Measurements from ENCODE around the gene YPEL2. TPM values are rescaled to one million over a fixed set of nuclear protein-coding genes. Genes with fewer than 3 reads are reported as not detected.
"Not testable (repeated sequence)": the region's sequence is repeated elsewhere in the genome, so short reads cannot be mapped to it uniquely, and the experiment has no call there.

The YPEL2 gene
- total RNA-seq, 1 experiment from 2014 or later, result 0.98 TPM

- Mint-ChIP-seq H3K27me3 (ENCODE audit: low read depth) (no peaks in the 10 kb centered on the region), H3K36me3 (ENCODE audit: insufficient read depth in 1 of 3, low read depth in 3 of 3) (peaks cover 20 to 33% (median 20%) of the 10 kb centered on the region in 3 experiments), H3K27ac (no peak overlapping the region), H3K4me1 (peaks cover under 1% of the 10 kb centered on the region in 2 experiments), H3K4me3 (no peak overlapping the region), H3K9me3 (peaks cover 5 to 8% of the 10 kb centered on the region in 2 experiments)
- H3K79me1 ChIP-seq (ENCODE audit: insufficient read depth, low read depth, low read length, poor library complexity, severe bottlenecking), result no peaks in the 10 kb centered on the region
- no peak overlapping the region for H3K14ac ChIP-seq (ENCODE audit: insufficient read depth, low read length)
- H3K4me2 ChIP-seq (ENCODE audit: insufficient read depth, insufficient read length, low read length), result no peak overlapping the region
- H2BK20ac ChIP-seq (ENCODE audit: low read depth, low read length, poor library complexity, severe bottlenecking), result no peak overlapping the region
- no peak for TF ChIP-seq CTCF (conservative IDR thresholded peaks at IDR 0.05)
- H3T11ph ChIP-seq (ENCODE audit: low read length), result no peak overlapping the region
- no peak overlapping the region for H2AK5ac ChIP-seq (ENCODE audit: insufficient read length, low read length)
- H2BK12ac ChIP-seq (ENCODE audit: insufficient read length, low read depth, low read length), result no peak overlapping the region
- H2BK120ac ChIP-seq (ENCODE audit: low read depth, low read length, poor library complexity, severe bottlenecking), result no peak overlapping the region
- no CpG with 5 or more reads among the region's 7 CpGs for WGBS (ENCODE audit: extremely low coverage, insufficient read length, low lambda C conversion rate)
- no peak overlapping the region for H2BK5ac ChIP-seq (ENCODE audit: insufficient read length, low read length)
- no peak for DNase-seq
- H3K79me2 ChIP-seq (ENCODE audit: insufficient read depth, low read length), result no peaks in the 10 kb centered on the region
- H3K4ac ChIP-seq (ENCODE audit: low read depth, low read length), result no peak overlapping the region
- no peak overlapping the region for H3K9ac ChIP-seq (ENCODE audit: extremely low read depth, insufficient read length, low read length)
- no peaks in the 10 kb centered on the region; the same call in 1 of the 2 replicates for H3K4me1 ChIP-seq (ENCODE audit: insufficient read depth, low read length)
- no peak overlapping the region for H3K27ac ChIP-seq (ENCODE audit: insufficient read length, low read depth, low read length)
- H4K8ac ChIP-seq (replicated peaks; ENCODE audit: insufficient read length, low read depth, low read length), result no peak overlapping the region
- H4K20me1 ChIP-seq (ENCODE audit: control insufficient read depth, insufficient read depth, insufficient read length), result no peaks in the 10 kb centered on the region
- no peaks in the 10 kb centered on the region for H3K9me3 ChIP-seq (ENCODE audit: control insufficient read depth, low read depth, low read length)
- no peak overlapping the region for H4K5ac ChIP-seq (ENCODE audit: insufficient read length, low read depth, low read length)
- no peak overlapping the region for H3K18ac ChIP-seq (ENCODE audit: insufficient read length, low read depth, low read length)
- H4K91ac ChIP-seq (ENCODE audit: insufficient read length, low read depth, low read length), result no peak overlapping the region
- H3K56ac ChIP-seq (ENCODE audit: insufficient read length, low read depth, low read length), result no peak overlapping the region
- no peaks in the 10 kb centered on the region for H3K23me2 ChIP-seq (ENCODE audit: insufficient read length, low read depth, low read length, poor library complexity, severe bottlenecking)
- no peak overlapping the region for H2AFZ ChIP-seq (ENCODE audit: low read length)
- no peak overlapping the region for H3K23ac ChIP-seq (ENCODE audit: insufficient read length, low read depth, low read length)
- H3K27me3 ChIP-seq (ENCODE audit: insufficient read depth, low read length), result no peaks in the 10 kb centered on the region
- no peak overlapping the region for H2BK15ac ChIP-seq (ENCODE audit: low read depth, low read length)
Observed at GRCh38 chr17:59392973-59393679, 61.7 kb downstream of the YPEL2 start.

- WGBS (ENCODE audit: extremely low coverage, insufficient read length, low lambda C conversion rate), result no CpG with 5 or more reads among the region's 35 CpGs
- H3K36me3 Mint-ChIP-seq (ENCODE audit: insufficient read depth in 1 of 3, low read depth in 3 of 3), result peaks cover 20 to 33% (median 20%) of the 10 kb centered on the region in 3 experiments
Observed at GRCh38 chr17:59393742-59394410, 62.4 kb downstream of the YPEL2 start.

More at GRCh38 chr17:59393742-59394410, 62.4 kb downstream of the YPEL2 start:
- H3K27ac Mint-ChIP-seq; H3K79me1 ChIP-seq (ENCODE audit: insufficient read depth, low read depth, low read length, poor library complexity, severe bottlenecking); H2BK15ac ChIP-seq (ENCODE audit: low read depth, low read length); H3K27ac ChIP-seq (ENCODE audit: insufficient read length, low read depth, low read length); DNase-seq; H3K23ac ChIP-seq (ENCODE audit: insufficient read length, low read depth, low read length); H3K4ac ChIP-seq (ENCODE audit: low read depth, low read length); H3K4me2 ChIP-seq (ENCODE audit: insufficient read depth, insufficient read length, low read length); H3K27me3 ChIP-seq (ENCODE audit: insufficient read depth, low read length); H2BK12ac ChIP-seq (ENCODE audit: insufficient read length, low read depth, low read length); H2AFZ ChIP-seq (ENCODE audit: low read length); H2BK20ac ChIP-seq (ENCODE audit: low read depth, low read length, poor library complexity, severe bottlenecking); H3K4me3 Mint-ChIP-seq; H3K23me2 ChIP-seq (ENCODE audit: insufficient read length, low read depth, low read length, poor library complexity, severe bottlenecking); H3K56ac ChIP-seq (ENCODE audit: insufficient read length, low read depth, low read length); H3K4me1 Mint-ChIP-seq; H3K27me3 Mint-ChIP-seq (ENCODE audit: low read depth); H4K20me1 ChIP-seq (ENCODE audit: control insufficient read depth, insufficient read depth, insufficient read length); H3K9me3 ChIP-seq (ENCODE audit: control insufficient read depth, low read depth, low read length); H3K14ac ChIP-seq (ENCODE audit: insufficient read depth, low read length); H2AK5ac ChIP-seq (ENCODE audit: insufficient read length, low read length); H3T11ph ChIP-seq (ENCODE audit: low read length); H3K9me3 Mint-ChIP-seq; H4K5ac ChIP-seq (ENCODE audit: insufficient read length, low read depth, low read length); H3K4me1 ChIP-seq (ENCODE audit: insufficient read depth, low read length); H2BK120ac ChIP-seq (ENCODE audit: low read depth, low read length, poor library complexity, severe bottlenecking); H4K8ac ChIP-seq (replicated peaks; ENCODE audit: insufficient read length, low read depth, low read length); H2BK5ac ChIP-seq (ENCODE audit: insufficient read length, low read length); H3K79me2 ChIP-seq (ENCODE audit: insufficient read depth, low read length); H3K18ac ChIP-seq (ENCODE audit: insufficient read length, low read depth, low read length); H3K9ac ChIP-seq (ENCODE audit: extremely low read depth, insufficient read length, low read length); H4K91ac ChIP-seq (ENCODE audit: insufficient read length, low read depth, low read length): not testable (repeated sequence)
